Gastrocnemius medialis (tissue), 4 donors: ENCODE data around the gene TRMT44. TPM values are rescaled to one million over a fixed set of nuclear protein-coding genes. Genes with fewer than 3 reads are reported as not detected.

Source experiments
- ATAC-seq, 2 donors: fragments of 150-250 bp; one replicate each; pipeline ENCODE4 v1.9.1; 2016
- DNase-seq, 2 donors: peaks; one replicate each; pipeline ENCODE4 v3.0.0-alpha.2; 2019
- H3K27ac ChIP-seq, 4 donors: fragments of 200-600 bp; sonication (generic); 1 replicate in 1 of 4; 2 replicates in 3 of 4; pipeline ENCODE4 v1.5.1; 2016 to 2018; ENCODE audit warnings: mild to moderate bottlenecking in 2 of 4, moderate library complexity in 1 of 4
- H3K27me3 ChIP-seq, 3 donors: fragments of 200-600 bp; sonication (generic) in 2 of 3; 1 replicate in 1 of 3; 2 replicates in 2 of 3; pipeline versions ENCODE4 v1.5.1 to v1.6.0; 2016 to 2019; ENCODE audit warnings: mild to moderate bottlenecking in 1 of 3, moderate library complexity in 1 of 3
- H3K36me3 ChIP-seq, 2 donors: fragments of 200-600 bp; sonication (generic) in 1 of 2; one replicate each; pipeline ENCODE4 v1.5.1; 2017 to 2018
- H3K4me1 ChIP-seq, 2 donors: fragments of 200-600 bp; sonication (generic) in 1 of 2; one replicate each; pipeline ENCODE4 v1.5.1; 2016 to 2017; ENCODE audit warnings: mild to moderate bottlenecking in 2 of 2
- H3K4me3 ChIP-seq, 4 donors: fragments of 200-600 bp; sonication (generic) in 3 of 4; 1 replicate in 1 of 4; 2 replicates in 3 of 4; pipeline ENCODE4 v1.5.1; 2016 to 2019; ENCODE audit warnings: mild to moderate bottlenecking in 2 of 4
- H3K9me3 ChIP-seq, 3 donors: fragments of 200-600 bp; sonication (generic) in 2 of 3; 1 replicate in 1 of 3; 2 replicates in 2 of 3; pipeline ENCODE4 v1.5.1; 2016 to 2019
- CTCF ChIP-seq, 5 experiments: fragments of 450-650 bp in 3 of 5; fragments of 200-600 bp in 2 of 5; sonication (generic) in 2 of 5; IDR thresholded peaks in 4 of 5; conservative IDR thresholded peaks in 1 of 5; 1 replicate in 4 of 5; 2 replicates in 1 of 5; pipeline ENCODE4 v1.5.1; 2016 to 2019; ENCODE audit warnings: antibody characterized with exemption in 5 of 5, mild to moderate bottlenecking in 3 of 5, moderate library complexity in 3 of 5
- POLR2A ChIP-seq, 2 donors: fragments of 450-650 bp; IDR thresholded peaks; one replicate each; pipeline ENCODE4 v1.6.1; 2017; ENCODE audit warnings: antibody characterized with exemption in 2 of 2, mild to moderate bottlenecking in 2 of 2, moderate library complexity in 2 of 2
- in situ Hi-C, 4 donors: fragments of 200-750 bp; cut with MboI; loops; one replicate each; pipeline versions ENCODE4 v1.15.0 to v1.8.0; 2017; ENCODE audit warnings: low sequenced_read_pairs in 4 of 4
- intact Hi-C: fragments of 100-400 bp; cut with DNase I; formaldehyde crosslinking; loops from one replicate; pipeline ENCODE4 v1.15.1; 2023; ENCODE audit warnings: low total_unique reads
- total RNA-seq, 4 donors: library from RNA; depleted of rRNA; stranded (reverse); fragments of >200 nt; gene quantifications; one replicate each; pipeline versions ENCODE4 v1.1.0 to v1.2.3, GENCODE V29; 2016

Gene TRMT44
- total RNA-seq, 4 donors from 2014 or later = 7.5 to 16.4 (median 10.2) TPM

- Histone ChIP-seq H3K4me1 (no peaks in the 10 kb centered on the region), H3K36me3 (no peaks in the 10 kb centered on the region), H3K9me3 (no peaks in the 10 kb centered on the region), H3K27ac (no peak overlapping the region), H3K4me3 (no peak overlapping the region), H3K27me3 (no peaks in the 10 kb centered on the region)
- no peak for ATAC-seq
- in situ Hi-C loops = no loop called here
- TF ChIP-seq CTCF (IDR thresholded peaks at IDR 0.05 in 4 of 5, conservative IDR thresholded peaks at IDR 0.05 in 1 of 5) = no peak
- TF ChIP-seq POLR2A (IDR thresholded peaks at IDR 0.05) = no peak
- DNase-seq = no peak
- intact Hi-C loops = no loop called here
Measured at GRCh38 chr4:8524595-8525382, 84.2 kb downstream of the TRMT44 start.

GRCh38 chr4:8525383-8526120 is 85.0 kb downstream of the TRMT44 start:
- no peaks in the 10 kb centered on the region for H3K9me3 ChIP-seq
- no peaks in the 10 kb centered on the region for H3K36me3 ChIP-seq
- no peaks in the 10 kb centered on the region for H3K4me1 ChIP-seq
- TF ChIP-seq POLR2A (IDR thresholded peaks at IDR 0.05) = no peak
- no peak for TF ChIP-seq CTCF (IDR thresholded peaks at IDR 0.05 in 4 of 5, conservative IDR thresholded peaks at IDR 0.05 in 1 of 5)
- H3K4me3 ChIP-seq = no peak overlapping the region
- intact Hi-C loops (no loop called here), in situ Hi-C loops (no loop called here)
- no peaks in the 10 kb centered on the region for H3K27me3 ChIP-seq
- ATAC-seq (no peak), DNase-seq (no peak)
- no peak overlapping the region for H3K27ac ChIP-seq

Other genes starting within 250 kb of the TRMT44 start
- 1 to 10 TPM; 2.9 to 8.5 (median 5.8) TPM for gene SH3TC1, start 241.5 kb upstream of the TRMT44 start, total RNA-seq
- gene HTRA3, start 171.0 kb upstream of the TRMT44 start, total RNA-seq = 10 to 100 TPM in 3 of 4 donors, 1 to 10 TPM in 1; 8.4 to 22.2 (median 16.0) TPM
- gene ACOX3, start 54 bp upstream of the TRMT44 start, total RNA-seq = 10 to 100 TPM; 19.0 to 32.9 (median 22.1) TPM
- not detected for gene GPR78, start 139.6 kb downstream of the TRMT44 start, total RNA-seq
- gene CPZ, start 152.0 kb downstream of the TRMT44 start, total RNA-seq = not detected